ENCODE data around the gene TNFRSF8.
"Not testable (repeated sequence)": the region's sequence is repeated elsewhere in the genome, so short reads cannot be mapped to it uniquely, and the experiment has no call there.

The TNFRSF8 gene
- long read RNA-seq, donor 1, result 0 reads
- long read RNA-seq, donor 2, result 0 reads
- long read RNA-seq, donor 3, result 0 reads
- long read RNA-seq, donor 4, result 0 reads
- long read RNA-seq, donor 5, result 0 reads
- long read RNA-seq, donor 6, result 0 reads
- long read RNA-seq, donor 7, result 0 reads
- long read RNA-seq, donor 8, result 0 reads

- DNase-seq, result peak; percentile 31
These were observed at the start of gene TNFRSF8 for GRCh38 chr1:12063141-12064072. TSS of gene TNFRSF8 (plus strand) at chr1:12063303. CDS start at chr1:12063599, 296 bp downstream.

GRCh38 chr1:12014141-12014991, 48.7 kb upstream of the TNFRSF8 start:
- DNase-seq, result no peak

- no peak for DNase-seq
These were observed 48.1 kb upstream of the TNFRSF8 start for GRCh38 chr1:12015001-12015491.

GRCh38 chr1:12015499-12015898, 47.6 kb upstream of the TNFRSF8 start:
- DNase-seq, result no peak

DNA sequence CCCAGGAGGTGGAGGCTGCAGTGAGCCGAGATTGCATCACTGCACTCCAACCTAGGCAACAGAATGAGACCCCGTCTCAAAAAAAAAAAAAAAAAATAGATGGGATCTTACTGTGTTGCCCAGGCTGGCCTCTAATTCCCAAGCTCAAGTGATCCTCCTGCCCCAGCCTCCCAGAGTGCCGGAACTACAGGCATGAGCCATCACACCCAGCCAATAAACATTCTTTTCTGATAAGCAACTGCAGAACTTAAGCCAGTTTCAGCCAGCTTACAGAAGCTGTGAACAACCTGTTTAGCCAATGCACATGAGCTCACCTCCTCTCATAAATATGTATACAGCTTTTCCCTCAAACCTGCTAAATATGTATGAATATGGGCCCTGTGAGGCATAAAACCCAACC, 46.9 kb upstream of the TNFRSF8 start:
- DNase-seq, result no peak

GRCh38 chr1:12019858-12020509, 43.1 kb upstream of the TNFRSF8 start:
- DNase-seq, result no peak

GRCh38 chr1:12021616-12022015, 41.5 kb upstream of the TNFRSF8 start:
- no peak for DNase-seq

DNA sequence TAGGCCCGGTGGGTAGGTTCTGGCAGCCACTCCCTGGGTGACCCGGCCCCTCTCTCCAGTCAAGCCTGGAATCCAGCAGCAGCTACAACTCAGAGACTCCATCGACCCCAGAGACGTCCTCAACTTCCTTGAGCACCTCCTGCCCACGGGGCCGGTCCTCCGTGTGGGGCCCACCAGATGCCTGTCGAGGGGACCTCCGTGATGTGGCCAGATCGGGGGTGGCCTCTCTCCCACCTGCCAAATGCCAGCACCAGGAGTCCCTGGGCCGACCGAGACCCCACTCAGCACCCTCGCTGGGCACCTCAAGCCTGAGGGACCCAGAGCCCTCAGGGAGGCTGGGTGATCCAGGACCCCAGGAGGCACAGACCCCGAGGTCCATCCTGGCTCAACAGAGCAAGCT, 41.1 kb upstream of the TNFRSF8 start:
- DNase-seq, result no peak

- DNase-seq, result no peak
These were observed 36.5 kb upstream of the TNFRSF8 start for GRCh38 chr1:12026586-12026985.

DNA sequence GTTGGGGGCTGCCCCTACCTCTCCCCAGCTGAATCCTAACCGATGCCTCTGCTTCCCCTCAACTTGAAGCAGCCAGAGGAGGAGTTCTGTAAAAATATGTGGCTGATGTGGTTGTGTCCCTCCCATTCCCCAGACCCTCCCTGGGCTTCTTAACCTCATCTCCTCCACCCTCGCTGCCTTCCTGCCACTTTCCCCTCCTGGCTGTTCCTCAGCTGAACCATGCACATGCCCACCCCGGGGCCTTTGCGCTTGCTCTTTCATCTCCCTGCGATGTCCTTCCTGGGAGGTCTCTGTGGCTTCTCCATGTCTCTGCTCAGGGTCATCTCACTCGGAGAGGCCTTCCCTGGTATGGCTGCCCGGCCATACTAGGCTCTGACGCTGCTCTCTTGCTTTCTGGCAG, 34.9 kb upstream of the TNFRSF8 start:
- no peak for DNase-seq

- no peak for DNase-seq
These were observed 34.1 kb upstream of the TNFRSF8 start for GRCh38 chr1:12028957-12029511.

DNA sequence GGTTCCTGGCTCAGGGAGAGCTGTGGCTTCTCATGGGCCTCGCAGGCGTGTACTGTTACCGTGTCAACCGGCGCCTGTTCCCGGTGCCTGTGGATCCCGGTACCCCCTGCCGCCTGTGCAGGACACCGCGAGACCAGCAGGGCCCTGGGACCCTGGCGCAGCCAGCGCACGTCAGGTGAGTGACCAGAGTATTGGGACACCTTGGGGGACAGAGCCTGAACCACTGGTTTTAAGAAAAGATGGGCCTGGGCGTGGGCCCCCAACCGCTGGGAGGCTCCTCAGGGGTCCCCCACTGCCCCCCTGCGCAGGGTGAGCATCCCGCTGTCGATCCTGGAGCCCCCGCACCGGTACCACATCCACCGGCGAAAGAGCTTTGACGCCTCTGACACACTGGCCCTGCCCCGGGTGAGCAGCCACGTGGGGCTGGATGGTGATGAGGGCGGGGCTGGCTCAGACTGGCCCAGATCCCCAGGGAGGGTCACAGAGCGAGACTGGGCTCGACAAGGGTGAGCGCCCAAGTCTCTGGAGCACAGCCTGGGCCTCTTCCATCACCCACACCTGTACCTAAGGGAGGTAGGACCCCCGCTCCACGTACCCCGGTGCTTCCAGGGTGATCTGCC, 33.3 kb upstream of the TNFRSF8 start:
- DNase-seq, result no peak

DNA sequence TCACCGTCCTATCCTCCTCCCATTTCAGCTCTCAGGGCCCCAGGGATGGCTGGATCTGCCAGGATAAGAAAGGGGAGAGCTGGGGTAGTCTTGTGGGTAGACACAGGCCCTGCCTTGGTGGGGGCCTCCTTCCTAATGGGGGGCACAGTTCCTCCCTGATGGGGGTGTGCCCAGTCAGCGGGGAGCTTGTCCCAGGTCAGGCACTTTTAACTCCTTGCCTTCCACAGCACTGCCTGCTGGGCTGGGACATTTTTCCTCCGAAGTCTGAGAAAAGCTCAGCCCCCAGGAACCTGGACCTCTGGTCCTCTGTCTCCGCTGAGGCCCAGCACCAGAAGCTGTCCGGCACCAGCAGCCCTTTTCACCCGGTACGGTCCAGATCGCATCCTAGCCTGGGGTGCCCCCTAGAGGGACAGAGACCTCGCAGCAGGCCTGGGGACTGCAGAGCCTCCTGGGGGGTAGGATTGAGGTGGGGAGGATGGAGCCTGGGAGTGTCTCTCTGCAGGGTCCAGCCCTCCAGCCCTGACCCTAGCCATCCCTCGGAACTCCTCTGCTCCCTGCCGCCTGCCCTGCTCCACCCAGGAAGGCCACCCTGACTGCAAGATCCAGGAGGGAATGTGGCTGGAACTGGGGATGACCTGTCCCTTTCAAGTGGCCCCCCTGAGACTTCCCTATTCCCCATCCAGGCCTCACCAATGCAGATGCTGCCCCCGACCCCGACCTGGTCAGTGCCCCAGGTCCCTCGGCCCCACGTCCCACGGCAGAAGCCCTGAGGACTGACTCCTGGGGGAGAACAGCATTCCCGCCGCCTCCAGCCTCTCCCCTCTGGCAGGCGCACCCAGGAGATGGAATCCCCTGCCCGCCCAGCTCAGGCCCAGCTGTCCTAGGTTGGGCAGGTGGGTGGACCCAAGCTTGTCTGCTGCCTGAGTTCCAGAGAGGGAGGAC, 31.8 kb upstream of the TNFRSF8 start:
- no peak for DNase-seq

GRCh38 chr1:12032161-12032621, 30.9 kb upstream of the TNFRSF8 start:
- DNase-seq, result no peak

GRCh38 chr1:12033441-12033840, 29.7 kb upstream of the TNFRSF8 start:
- DNase-seq, result not testable (repeated sequence)

GRCh38 chr1:12034381-12034801, 28.7 kb upstream of the TNFRSF8 start:
- no peak for DNase-seq

GRCh38 chr1:12035312-12035711, 27.8 kb upstream of the TNFRSF8 start:
- DNase-seq, result no peak

GRCh38 chr1:12037486-12038355, 25.4 kb upstream of the TNFRSF8 start:
- no peak for DNase-seq

Data from right kidney (tissue), 9 donors.